HepG2 (cell line): ENCODE results near the gene TADA1. TPM values are rescaled to one million over a fixed set of nuclear protein-coding genes. Genes with fewer than 3 reads are reported as not detected.

Source experiments
- BRF2 ChIP-seq: sonication (generic); formaldehyde crosslinking; IDR thresholded peaks from 2 replicates; pipeline ENCODE4 v1.8.1; 2022; ENCODE audit warnings: mild to moderate bottlenecking, missing genetic modification reagents
- CSRNP2 ChIP-seq: sonication (generic); formaldehyde crosslinking; conservative IDR thresholded peaks from 2 replicates; pipeline ENCODE4 v1.8.0; 2022; ENCODE audit warnings: low read depth, missing genetic modification reagents
- CTCF ChIP-seq: sonication (generic); formaldehyde crosslinking; IDR thresholded peaks from 2 replicates; pipeline ENCODE4 v1.5.0; 2020; ENCODE audit warnings: mild to moderate bottlenecking, missing genetic modification reagents, moderate library complexity
- HOXA5 ChIP-seq: sonication (generic); formaldehyde crosslinking; IDR thresholded peaks from 2 replicates; pipeline ENCODE4 v1.4.0; 2020; ENCODE audit warnings: missing genetic modification reagents
- JUND ChIP-seq: sonication (generic); formaldehyde crosslinking; IDR thresholded peaks from 2 replicates; pipeline ENCODE4 v1.8.0; 2022; ENCODE audit warnings: mild to moderate bottlenecking, missing genetic modification reagents
- KDM5A ChIP-seq: fragments of 200-600 bp; sonication (generic); IDR thresholded peaks from 2 replicates; pipeline ENCODE4 v1.7.0; 2018; ENCODE audit warnings: antibody characterized with exemption, mild to moderate bottlenecking, low read length, borderline replicate concordance
- MTERF4 ChIP-seq: sonication (generic); formaldehyde crosslinking; IDR thresholded peaks from 2 replicates; pipeline ENCODE4 v1.8.0; 2023; ENCODE audit warnings: mild to moderate bottlenecking, missing genetic modification reagents
- NCOA5 ChIP-seq: sonication (generic); formaldehyde crosslinking; IDR thresholded peaks from 2 replicates; pipeline ENCODE4 v1.4.0; 2020; ENCODE audit warnings: missing genetic modification reagents
- NPAS2 ChIP-seq: sonication (generic); formaldehyde crosslinking; IDR thresholded peaks from 2 replicates; pipeline ENCODE4 v1.8.0; 2022; ENCODE audit warnings: mild to moderate bottlenecking, missing genetic modification reagents, borderline replicate concordance
- RBAK ChIP-seq: sonication (generic); formaldehyde crosslinking; IDR thresholded peaks from 2 replicates; pipeline ENCODE4 v1.5.1; 2020; ENCODE audit warnings: mild to moderate bottlenecking, missing genetic modification reagents
- REXO4 ChIP-seq: sonication (generic); formaldehyde crosslinking; IDR thresholded peaks from 2 replicates; pipeline ENCODE4 v1.8.0; 2022; ENCODE audit warnings: missing genetic modification reagents, mild to moderate bottlenecking, borderline replicate concordance
- RFX1 ChIP-seq: fragments of 450-650 bp; IDR thresholded peaks from 2 replicates; pipeline ENCODE4 v1.6.1; 2017
- SKI ChIP-seq: fragments of 450-650 bp; IDR thresholded peaks from one replicate; pipeline ENCODE4 v1.6.1; 2018; ENCODE audit warnings: mild to moderate bottlenecking; ENCODE audit not compliant: partially characterized antibody
- TRIM24 ChIP-seq: sonication (generic); formaldehyde crosslinking; IDR thresholded peaks from 2 replicates; pipeline ENCODE4 v1.8.0; 2022; ENCODE audit warnings: mild to moderate bottlenecking, missing genetic modification reagents
- ZBTB43 ChIP-seq: sonication (generic); formaldehyde crosslinking; conservative IDR thresholded peaks from 2 replicates; pipeline ENCODE4 v1.4.0; 2020; ENCODE audit warnings: missing genetic modification reagents
- ZNF367 ChIP-seq: sonication (generic); formaldehyde crosslinking; IDR thresholded peaks from 2 replicates; pipeline ENCODE4 v1.4.0; 2020; ENCODE audit warnings: missing genetic modification reagents, borderline replicate concordance
- ZNF546 ChIP-seq: sonication (generic); formaldehyde crosslinking; conservative IDR thresholded peaks from 2 replicates; pipeline ENCODE4 v1.8.1; 2023; ENCODE audit warnings: mild to moderate bottlenecking, missing genetic modification reagents
- ZNF562 ChIP-seq: sonication (generic); formaldehyde crosslinking; IDR thresholded peaks from 2 replicates; pipeline ENCODE4 v1.8.0; 2022; ENCODE audit warnings: missing genetic modification reagents, borderline replicate concordance
- ZNF569 ChIP-seq: sonication (generic); formaldehyde crosslinking; IDR thresholded peaks from 2 replicates; pipeline ENCODE4 v1.5.0; 2020; ENCODE audit warnings: mild to moderate bottlenecking, missing genetic modification reagents, moderate library complexity, borderline replicate concordance
- ZSCAN31 ChIP-seq: sonication (generic); formaldehyde crosslinking; IDR thresholded peaks from 2 replicates; pipeline ENCODE4 v1.5.0; 2020; ENCODE audit warnings: low read depth, mild to moderate bottlenecking, missing genetic modification reagents
- polyA plus RNA-seq, 8 experiments: library from polyadenylated mRNA; depleted of rRNA in 3 of 8; stranded (reverse) in 7 of 8; unstranded in 1 of 8; fragments of >200 nt; fragmentation: Illumina TruSeq in 4 of 8; extraction: Trizol in 4 of 8; gene quantifications; 2 replicates each; pipeline versions ENCODE4 v1.2.1 to v1.2.3, GENCODE V29; 2011 to 2016; ENCODE audit warnings: low read depth in 4 of 8, missing spikeins in 1 of 8, mixed read lengths in 1 of 8; ENCODE audit not compliant: insufficient read depth in 1 of 8
- total RNA-seq, 5 experiments: library from RNA; depleted of rRNA; stranded (reverse); fragments of >200 nt; fragmentation: Illumina TruSeq; extraction: Trizol; gene quantifications; 2 replicates each; pipeline ENCODE4 v1.2.3, GENCODE V29; 2016; ENCODE audit warnings: low read depth in 1 of 5

TADA1 gene
- total and polyA plus RNA-seq, 2 of the 13 experiments (the other 11 are each of a cell fraction or from before 2014, with no cell fraction given): 28.3 to 29.1 TPM

GRCh38 chr1:166838766-166839599, 37.1 kb downstream of the TADA1 start, which contains the start of gene POGK (continued):
- TF ChIP-seq SKI (peak; percentile 66), ZNF367 (CRISPR knock-in tag) (peak; percentile 59; the same call in 1 of the 2 replicates), TRIM24 (no peak), JUND (CRISPR knock-in tag) (no peak), RBAK (CRISPR knock-in tag) (no peak), NCOA5 (CRISPR knock-in tag) (no peak), HOXA5 (CRISPR knock-in tag) (peak; percentile 81), CTCF (CRISPR knock-in tag) (peak; percentile 4; the same call in 1 of the 2 replicates), KDM5A (no peak), BRF2 (CRISPR knock-in tag) (peak; percentile 87; the same call in 1 of the 2 replicates), RFX1 (no peak), ZNF562 (CRISPR knock-in tag) (peak; percentile 81; the same call in 1 of the 2 replicates), ZNF569 (CRISPR knock-in tag) (no peak), MTERF4 (peak; percentile 98), CSRNP2 (no peak), ZNF546 (0 out of 2 replicates have a peak, but pooled peaks have one; percentile 59), ZBTB43 (CRISPR knock-in tag) (peak; percentile 80), ZSCAN31 (CRISPR knock-in tag) (peak; percentile 73; the same call in 1 of the 2 replicates), REXO4 (CRISPR knock-in tag) (no peak), NPAS2 (CRISPR knock-in tag) (no peak)
